SHP77 treated with DMSO at 0.1 percent for 48 hours (cell line): ENCODE results near the gene CTDSP2.
"Not testable (repeated sequence)": the region's sequence is repeated elsewhere in the genome, so short reads cannot be mapped to it uniquely, and the experiment has no call there.

Experiments
- DNase-seq: peaks from one replicate; lab custom pipeline; 2025; lab: John Stamatoyannopoulos, UW

Gene CTDSP2

GRCh38 chr12:57846577-57847319 is at the start of gene CTDSP2:
Gene CTDSP2, minus strand, starts transcription at chr12:57846729. Its CDS starts 294 bp downstream, at chr12:57846435.
- peak; percentile 86 for DNase-seq

GRCh38 chr12:57896115-57896433 is 49.5 kb upstream of the CTDSP2 start:
- no peak for DNase-seq

- no peak for DNase-seq
Observed at GRCh38 chr12:57895389-57896114, 49.0 kb upstream of the CTDSP2 start.

GRCh38 chr12:57894399-57895292 is 48.1 kb upstream of the CTDSP2 start:
- peak; percentile 28 for DNase-seq

- no peak for DNase-seq
Observed at GRCh38 chr12:57893431-57894353, 47.2 kb upstream of the CTDSP2 start.

- DNase-seq: no peak
Observed at GRCh38 chr12:57892232-57892972, 45.9 kb upstream of the CTDSP2 start.

- no peak for DNase-seq
Observed at GRCh38 chr12:57891542-57892228, 45.2 kb upstream of the CTDSP2 start.

- DNase-seq: no peak
Observed at GRCh38 chr12:57890191-57891115, 43.9 kb upstream of the CTDSP2 start.

- DNase-seq: no peak
Observed at GRCh38 chr12:57889500-57889989, 43.0 kb upstream of the CTDSP2 start.

- DNase-seq: peak; percentile 47
Observed at GRCh38 chr12:57888409-57889157, 42.1 kb upstream of the CTDSP2 start.

- DNase-seq: no peak
Observed at GRCh38 chr12:57887631-57888408, 41.3 kb upstream of the CTDSP2 start.

GRCh38 chr12:57886964-57887363 is 40.4 kb upstream of the CTDSP2 start:
- DNase-seq: not testable (repeated sequence)

GRCh38 chr12:57886542-57886941 is 40.0 kb upstream of the CTDSP2 start:
- DNase-seq: no peak

GRCh38 chr12:57885207-57885606 is 38.7 kb upstream of the CTDSP2 start:
- DNase-seq: no peak

GRCh38 chr12:57883700-57884099 is 37.2 kb upstream of the CTDSP2 start:
- DNase-seq: no peak

GRCh38 chr12:57883057-57883456 is 36.5 kb upstream of the CTDSP2 start:
- no peak for DNase-seq

- DNase-seq: no peak
Observed at GRCh38 chr12:57882575-57882974, 36.0 kb upstream of the CTDSP2 start.
